BE2C (cell line): ENCODE results near the gene BTC. TPM values are rescaled to one million over a fixed set of nuclear protein-coding genes. Genes with fewer than 3 reads are reported as not detected.

ENCODE experiments used
- DNase-seq: peaks from one replicate; pipeline ENCODE4 v3.0.0-alpha.2; 2020
- H3K27me3 ChIP-seq: fragments of 250-450 bp; sonication (Bioruptor Pico); 2 replicates; pipeline ENCODE4 v1.5.1; 2020; ENCODE audit warnings: mild to moderate bottlenecking
- H3K36me3 ChIP-seq: fragments of 250-450 bp; sonication (Bioruptor Pico); 2 replicates; pipeline ENCODE4 v1.5.1; 2020; ENCODE audit warnings: mild to moderate bottlenecking
- H3K4me1 ChIP-seq: fragments of 250-450 bp; sonication (Bioruptor Pico); 2 replicates; pipeline ENCODE4 v1.5.1; 2020
- H3K4me3 ChIP-seq: 2 replicates; pipeline ENCODE4 v1.5.1; 2011; ENCODE audit warnings: low read depth, low read length
- H3K9me3 ChIP-seq: fragments of 250-450 bp; sonication (Bioruptor Pico); 2 replicates; pipeline ENCODE4 v1.5.1; 2020
- polyA plus RNA-seq: library from polyadenylated mRNA; unstranded; fragments of >200 nt; gene quantifications from one replicate; pipeline ENCODE4 v1.2.1, GENCODE V29; 2012; ENCODE audit warnings: low read depth, missing spikeins; ENCODE audit not compliant: insufficient read length, insufficient read depth
- TF ChIP-seq, protein P1 (sequence below): IDR thresholded peaks from 2 replicates; pipeline ENCODE4 v1.5.1; 2012; ENCODE audit warnings: mild to moderate bottlenecking, low read depth, low read length

The BTC gene, protein sequence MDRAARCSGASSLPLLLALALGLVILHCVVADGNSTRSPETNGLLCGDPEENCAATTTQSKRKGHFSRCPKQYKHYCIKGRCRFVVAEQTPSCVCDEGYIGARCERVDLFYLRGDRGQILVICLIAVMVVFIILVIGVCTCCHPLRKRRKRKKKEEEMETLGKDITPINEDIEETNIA
- polyA plus RNA-seq = not detected

DNA sequence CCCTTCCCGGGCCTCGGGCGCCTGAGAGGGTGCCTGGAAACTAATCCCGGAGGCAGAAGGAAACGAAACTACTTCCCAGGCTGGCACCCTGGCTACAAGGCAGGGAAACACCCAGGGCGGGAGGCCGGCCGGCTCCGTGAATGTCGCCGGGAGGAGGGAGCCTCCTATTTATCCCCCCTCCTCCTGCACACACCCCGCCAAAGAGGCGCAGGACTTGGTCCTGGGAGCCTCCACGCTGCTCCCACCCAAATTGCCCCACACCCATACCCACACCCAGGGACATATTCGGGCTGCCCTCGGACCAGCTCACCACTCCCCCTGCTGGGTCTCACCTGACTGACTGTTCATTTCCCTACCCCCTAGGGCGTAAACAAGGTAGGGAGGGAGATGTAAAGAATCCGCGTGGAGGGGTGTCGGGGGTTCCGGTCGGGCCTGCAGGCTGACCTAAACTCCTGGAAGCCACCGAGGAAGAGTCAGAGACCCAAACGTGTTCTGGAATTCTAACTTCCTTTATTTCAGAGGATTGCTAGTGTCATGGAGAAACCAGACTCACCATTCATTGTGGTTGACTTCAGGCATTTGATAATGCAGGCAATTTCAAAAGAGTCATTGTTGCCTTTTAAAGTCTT is at the start of gene BTC:
TSS of gene BTC (minus strand) at position 142 of the 629 bp plus-strand sequence. CDS start 198 bp downstream, outside the sequence.
- TF ChIP-seq, protein P1, sequence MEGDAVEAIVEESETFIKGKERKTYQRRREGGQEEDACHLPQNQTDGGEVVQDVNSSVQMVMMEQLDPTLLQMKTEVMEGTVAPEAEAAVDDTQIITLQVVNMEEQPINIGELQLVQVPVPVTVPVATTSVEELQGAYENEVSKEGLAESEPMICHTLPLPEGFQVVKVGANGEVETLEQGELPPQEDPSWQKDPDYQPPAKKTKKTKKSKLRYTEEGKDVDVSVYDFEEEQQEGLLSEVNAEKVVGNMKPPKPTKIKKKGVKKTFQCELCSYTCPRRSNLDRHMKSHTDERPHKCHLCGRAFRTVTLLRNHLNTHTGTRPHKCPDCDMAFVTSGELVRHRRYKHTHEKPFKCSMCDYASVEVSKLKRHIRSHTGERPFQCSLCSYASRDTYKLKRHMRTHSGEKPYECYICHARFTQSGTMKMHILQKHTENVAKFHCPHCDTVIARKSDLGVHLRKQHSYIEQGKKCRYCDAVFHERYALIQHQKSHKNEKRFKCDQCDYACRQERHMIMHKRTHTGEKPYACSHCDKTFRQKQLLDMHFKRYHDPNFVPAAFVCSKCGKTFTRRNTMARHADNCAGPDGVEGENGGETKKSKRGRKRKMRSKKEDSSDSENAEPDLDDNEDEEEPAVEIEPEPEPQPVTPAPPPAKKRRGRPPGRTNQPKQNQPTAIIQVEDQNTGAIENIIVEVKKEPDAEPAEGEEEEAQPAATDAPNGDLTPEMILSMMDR = peak; percentile 27
- no peaks in the 10 kb centered on the region for H3K9me3 ChIP-seq
- no peaks in the 10 kb centered on the region for H3K36me3 ChIP-seq
- H3K27me3 ChIP-seq = peaks cover 42% of the 10 kb centered on the region
- H3K4me3 ChIP-seq = peak within 1 kb of the TSS; percentile 31
- DNase-seq = no peak
- no peaks in the 10 kb centered on the region for H3K4me1 ChIP-seq

DNA sequence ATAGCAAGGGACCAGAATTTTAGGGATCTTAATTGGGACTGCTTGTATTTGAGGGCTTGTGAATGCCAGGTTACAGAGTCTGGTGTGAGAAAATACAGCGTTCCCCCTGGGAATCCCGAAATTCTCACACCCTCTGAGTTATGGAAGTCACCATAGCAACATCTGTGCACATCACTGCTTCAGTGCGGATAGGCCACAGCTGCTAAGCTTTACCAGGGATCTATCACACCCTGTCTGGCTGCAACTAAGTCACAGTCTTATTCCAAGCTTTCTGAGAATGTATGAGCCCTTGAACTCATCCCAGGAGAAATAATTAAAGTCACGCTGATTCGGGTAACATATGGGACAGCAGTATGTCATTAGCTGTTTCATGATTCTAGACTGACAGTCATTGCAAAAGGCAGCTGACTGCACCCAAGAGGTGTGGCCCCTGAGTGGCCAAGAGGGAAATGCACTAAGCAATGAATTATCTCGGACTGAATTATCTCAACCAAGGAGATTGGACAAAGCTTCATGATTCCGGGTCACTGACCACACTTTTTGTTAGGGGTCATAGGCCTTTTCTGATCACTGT is 46.7 kb upstream of the BTC start:
- H3K27me3 ChIP-seq = no peaks in the 10 kb centered on the region
- DNase-seq = no peak
- H3K4me1 ChIP-seq = no peaks in the 10 kb centered on the region
- TF ChIP-seq, protein P1 = no peak
- H3K4me3 ChIP-seq = no peak overlapping the region
- no peaks in the 10 kb centered on the region for H3K36me3 ChIP-seq
- H3K9me3 ChIP-seq = no peaks in the 10 kb centered on the region; the same call in 1 of the 2 replicates

DNA sequence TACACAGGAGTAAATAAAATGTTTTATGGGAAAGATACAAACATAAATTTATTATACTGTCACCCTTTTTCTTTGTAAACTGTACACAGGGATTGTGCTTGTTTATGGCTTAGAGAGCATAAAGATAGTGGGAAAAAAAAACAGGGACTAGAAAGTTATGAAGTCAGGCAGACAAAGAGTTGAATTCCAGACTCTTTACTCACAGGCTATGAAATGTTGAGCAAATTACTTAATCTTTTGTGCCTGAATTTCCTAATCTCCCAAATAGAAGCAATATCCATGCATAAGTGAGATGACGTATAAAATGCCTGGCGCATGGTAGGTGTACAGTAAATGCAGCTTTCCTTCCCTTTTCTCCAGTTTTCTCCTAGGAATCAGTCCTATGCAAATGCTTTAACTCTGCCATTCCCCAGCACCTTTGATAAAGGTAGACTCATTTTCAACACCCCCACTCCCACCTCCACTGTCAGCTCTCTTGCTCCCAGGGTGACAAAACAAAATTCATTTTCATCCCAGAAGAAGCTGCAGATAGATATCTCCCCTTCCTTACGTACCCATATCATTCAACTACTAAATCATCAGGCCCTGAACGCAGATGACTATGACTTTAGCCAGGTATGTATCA is 44.5 kb upstream of the BTC start:
- Histone ChIP-seq H3K9me3 (no peaks in the 10 kb centered on the region), H3K4me3 (no peak overlapping the region), H3K4me1 (no peaks in the 10 kb centered on the region), H3K27me3 (no peaks in the 10 kb centered on the region), H3K36me3 (no peaks in the 10 kb centered on the region)
- TF ChIP-seq, protein P1 = no peak
- no peak for DNase-seq

DNA sequence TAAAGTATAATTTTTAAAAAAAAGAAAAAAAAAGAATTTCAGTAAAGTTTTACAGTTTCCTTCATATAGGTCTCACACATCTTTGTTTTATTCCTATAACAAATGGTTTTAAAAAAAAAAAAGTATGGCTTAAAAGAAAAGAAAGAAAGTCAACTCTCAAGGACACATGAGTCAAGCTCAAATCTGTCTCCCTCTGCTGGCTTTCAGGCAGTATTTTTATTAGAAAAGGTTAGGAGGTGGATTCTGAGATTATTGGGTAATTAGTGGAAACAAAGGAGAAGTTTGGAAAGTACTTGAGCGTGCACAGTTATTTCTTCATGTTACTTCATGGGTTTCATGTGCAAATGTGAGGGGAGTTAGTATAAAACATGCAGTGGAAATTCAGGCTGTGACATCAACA is 36.6 kb upstream of the BTC start:
- TF ChIP-seq, protein P1 = peak; percentile 45
- H3K27me3 ChIP-seq = no peaks in the 10 kb centered on the region
- DNase-seq = no peak
- H3K4me3 ChIP-seq = no peak overlapping the region
- H3K36me3 ChIP-seq = no peaks in the 10 kb centered on the region
- no peaks in the 10 kb centered on the region for H3K4me1 ChIP-seq
- H3K9me3 ChIP-seq = no peaks in the 10 kb centered on the region

DNA sequence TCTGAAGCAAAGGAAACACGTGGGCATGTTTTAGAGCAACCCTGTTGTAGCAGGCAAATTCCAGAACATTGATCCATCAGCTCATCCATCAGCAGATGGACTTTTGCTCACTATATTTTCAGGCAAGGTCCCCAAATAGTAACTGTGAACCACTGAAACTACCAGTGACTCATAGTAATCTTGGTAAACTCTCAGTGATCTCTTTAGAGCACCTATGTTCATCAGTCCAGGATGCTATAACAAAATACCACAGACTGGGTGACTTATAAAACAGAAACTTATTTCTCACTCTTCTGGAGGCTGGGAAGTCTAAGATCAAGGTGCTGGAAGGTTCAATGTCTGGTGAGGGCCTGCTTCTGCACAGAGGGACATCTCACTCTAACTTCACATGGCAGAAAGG is 28.9 kb upstream of the BTC start:
- H3K36me3 ChIP-seq = no peaks in the 10 kb centered on the region
- no peaks in the 10 kb centered on the region for H3K9me3 ChIP-seq
- no peak overlapping the region for H3K4me3 ChIP-seq
- H3K27me3 ChIP-seq = peaks cover 4% of the 10 kb centered on the region
- no peak for DNase-seq
- no peaks in the 10 kb centered on the region for H3K4me1 ChIP-seq
- TF ChIP-seq, protein P1 = no peak
